Right kidney (tissue), 9 donors: Measurements from ENCODE around the gene HSF4.
"Not testable (repeated sequence)": the region's sequence is repeated elsewhere in the genome, so short reads cannot be mapped to it uniquely, and the experiment has no call there.

ENCODE experiments used
- DNase-seq: peaks from one replicate; pipeline ENCODE4 v3.0.0-alpha.2; 2016
- long read RNA-seq, 8 donors: transcript quantifications; one replicate each; lab custom pipeline, GENCODE V29; 2026

HSF4 gene
- long read RNA-seq, donor 1 = 0 reads
- long read RNA-seq, donor 2 = 0 reads
- long read RNA-seq, donor 3 = 0 reads
- long read RNA-seq, donor 4 = 0 reads
- long read RNA-seq, donor 5 = 0 reads
- long read RNA-seq, donor 6 = 0 reads
- long read RNA-seq, donor 7 = 0 reads
- long read RNA-seq, donor 8 = 0 reads

GRCh38 chr16:67164599-67165061, at the start of gene HSF4:
Gene HSF4 (plus strand): TSS chr16:67164745. CDS start chr16:67164812, 67 bp downstream.
- peak; percentile 45 for DNase-seq

GRCh38 chr16:67114793-67115192, 49.8 kb upstream of the HSF4 start:
- DNase-seq = no peak

- no peak for DNase-seq
Observed at GRCh38 chr16:67115639-67116038, 48.9 kb upstream of the HSF4 start.

- DNase-seq = no peak
Observed at GRCh38 chr16:67116388-67117311, 47.9 kb upstream of the HSF4 start.

GRCh38 chr16:67117716-67118115, 46.8 kb upstream of the HSF4 start:
- DNase-seq = no peak

- no peak for DNase-seq
Observed at GRCh38 chr16:67120025-67120424, 44.5 kb upstream of the HSF4 start.

- DNase-seq = not testable (repeated sequence)
Observed at GRCh38 chr16:67122799-67123198, 41.7 kb upstream of the HSF4 start.

- no peak for DNase-seq
Observed at GRCh38 chr16:67128417-67128816, 36.1 kb upstream of the HSF4 start.

- DNase-seq = no peak
Observed at GRCh38 chr16:67128887-67129286, 35.7 kb upstream of the HSF4 start.

GRCh38 chr16:67129422-67129821, 35.1 kb upstream of the HSF4 start:
- no peak for DNase-seq

GRCh38 chr16:67137605-67138004, 26.9 kb upstream of the HSF4 start:
- no peak for DNase-seq

GRCh38 chr16:67141391-67141790, 23.2 kb upstream of the HSF4 start:
- no peak for DNase-seq

GRCh38 chr16:67142342-67142741, 22.2 kb upstream of the HSF4 start:
- DNase-seq = no peak

- DNase-seq = no peak
Observed at GRCh38 chr16:67144943-67145342, 19.6 kb upstream of the HSF4 start.

- DNase-seq = no peak
Observed at GRCh38 chr16:67145746-67146145, 18.8 kb upstream of the HSF4 start.

GRCh38 chr16:67146523-67147357, 17.8 kb upstream of the HSF4 start:
- no peak for DNase-seq

- no peak for DNase-seq
Observed at GRCh38 chr16:67147437-67148140, 17.0 kb upstream of the HSF4 start.

- DNase-seq = no peak
Observed at GRCh38 chr16:67148221-67148620, 16.3 kb upstream of the HSF4 start.

- DNase-seq = no peak
Observed at GRCh38 chr16:67148656-67149275, 15.8 kb upstream of the HSF4 start.

- peak; percentile 30 for DNase-seq
Observed at GRCh38 chr16:67149276-67150046, 15.1 kb upstream of the HSF4 start.
